ENCODE measurements around the gene CELA3A.
"Not testable (repeated sequence)": the region's sequence is repeated elsewhere in the genome, so short reads cannot be mapped to it uniquely, and the experiment has no call there.

DNA sequence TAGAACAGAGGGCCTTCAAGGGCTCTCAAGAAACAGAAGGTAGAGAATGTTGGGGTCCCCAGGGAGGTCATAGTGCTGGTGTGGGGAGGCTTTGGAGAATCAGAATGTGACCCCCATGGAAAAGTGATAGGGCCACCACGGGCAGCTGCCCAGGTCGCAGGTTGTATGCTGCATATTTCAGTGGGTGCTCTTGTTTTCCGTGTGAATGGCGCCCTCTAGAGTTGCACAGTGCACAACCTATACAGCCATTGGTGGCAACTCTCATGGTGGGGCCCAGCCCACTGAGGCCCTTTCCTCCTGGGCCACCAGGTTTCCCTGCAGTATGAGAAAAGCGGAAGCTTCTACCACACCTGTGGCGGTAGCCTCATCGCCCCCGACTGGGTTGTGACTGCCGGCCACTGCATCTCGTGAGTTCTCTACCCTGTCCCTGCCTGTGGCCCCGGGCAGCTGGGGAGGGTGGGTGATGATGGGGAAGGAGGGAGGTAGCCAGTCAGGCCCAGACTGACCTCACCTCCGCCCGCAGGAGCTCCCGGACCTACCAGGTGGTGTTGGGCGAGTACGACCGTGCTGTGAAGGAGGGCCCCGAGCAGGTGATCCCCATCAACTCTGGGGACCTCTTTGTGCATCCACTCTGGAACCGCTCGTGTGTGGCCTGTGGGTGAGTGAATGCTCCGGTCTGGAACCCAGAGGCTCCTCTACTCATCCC is 20.8 kb upstream of the CELA3A start:
- not testable (repeated sequence) for TF ChIP-seq CTCF (IDR thresholded peaks at IDR 0.05; ENCODE audit: low read depth, low read length); EZH2phosphoT487 (IDR thresholded peaks at IDR 0.05; ENCODE audit: low read depth)

Data from OCI-LY3 (cell line).